Sigmoid colon (tissue), 7 donors: ENCODE results near the gene IFNAR2. TPM values are rescaled to one million over a fixed set of nuclear protein-coding genes. Genes with fewer than 3 reads are reported as not detected.

Experiments used
- DNase-seq: peaks from one replicate; pipeline ENCODE4 v3.0.0-alpha.2; 2019
- H3K27ac ChIP-seq, 4 donors: fragments of 200-600 bp; sonication (generic); one replicate each; pipeline ENCODE4 v1.5.1; 2016 to 2019; ENCODE audit warnings: mild to moderate bottlenecking in 1 of 4
- H3K27me3 ChIP-seq, 3 donors: fragments of 200-600 bp; sonication (generic); one replicate each; pipeline ENCODE4 v1.5.1; 2019; ENCODE audit warnings: mild to moderate bottlenecking in 1 of 3
- H3K36me3 ChIP-seq, 4 donors: fragments of 200-600 bp; sonication (generic); one replicate each; pipeline ENCODE4 v1.5.1; 2016 to 2019
- H3K4me1 ChIP-seq, 4 donors: fragments of 200-600 bp; sonication (generic); one replicate each; pipeline ENCODE4 v1.5.1; 2017 to 2019
- H3K4me3 ChIP-seq, 4 donors: fragments of 200-600 bp; sonication (generic); one replicate each; pipeline ENCODE4 v1.5.1; 2017 to 2019; ENCODE audit warnings: mild to moderate bottlenecking in 2 of 4, moderate library complexity in 1 of 4
- H3K9me3 ChIP-seq, 4 donors: fragments of 200-600 bp in 3 of 4; sonication (generic) in 3 of 4; one replicate each; pipeline versions ENCODE4 v1.5.1 to v1.6.1; 2013 to 2019
- EP300 ChIP-seq, 4 donors: sonication (generic); formaldehyde crosslinking; IDR thresholded peaks; one replicate each; pipeline ENCODE4 v1.6.1; 2017; ENCODE audit warnings: antibody characterized with exemption in 4 of 4
- POLR2A ChIP-seq, 2 donors: fragments of 450-650 bp; IDR thresholded peaks; one replicate each; pipeline ENCODE4 v1.6.1; 2016; ENCODE audit warnings: antibody characterized with exemption in 2 of 2, mild to moderate bottlenecking in 2 of 2, moderate library complexity in 2 of 2
- POLR2AphosphoS5 ChIP-seq, 4 donors: sonication (generic); formaldehyde crosslinking; IDR thresholded peaks; one replicate each; pipeline ENCODE4 v1.6.1; 2017; ENCODE audit warnings: antibody characterized with exemption in 4 of 4
- WGBS, 2 donors: extraction: QIAGEN DNeasy Blood & Tissue Kit; methylation state at CpG; one replicate each; pipeline ENCODE4 v1.1.7; 2013; 5-methylcytosine and 5-hydroxymethylcytosine counted together
- intact Hi-C: fragments of 100-400 bp; cut with DNase I; formaldehyde crosslinking; loops from one replicate; pipeline ENCODE4 v1.15.1; 2023
- polyA plus RNA-seq, 3 donors: library from polyadenylated mRNA; stranded (reverse); fragments of 200-250 nt; gene quantifications; one replicate each; pipeline ENCODE4 v1.2.3, GENCODE V29; 2013
- total RNA-seq, 4 donors: library from RNA; depleted of rRNA; stranded (reverse); fragments of >200 nt; gene quantifications; one replicate each; pipeline ENCODE4 v1.1.0, GENCODE V29; 2016
- TF ChIP-seq, protein P1 (sequence below), 4 experiments: fragments of 450-650 bp in 3 of 4; fragments of 200-600 bp in 1 of 4; IDR thresholded peaks; one replicate each; pipeline ENCODE4 v1.5.1; 2016 to 2019; ENCODE audit warnings: antibody characterized with exemption in 4 of 4, mild to moderate bottlenecking in 3 of 4, moderate library complexity in 2 of 4
- donor health status: healthy with polysubstance abuse.
- donor health status: Bipolar disorder and iron deficiency.
- donor health status: healthy.

Gene IFNAR2
- total and polyA plus RNA-seq, 7 donors, result 6.6 to 19.0 (median 11.1) TPM

DNA sequence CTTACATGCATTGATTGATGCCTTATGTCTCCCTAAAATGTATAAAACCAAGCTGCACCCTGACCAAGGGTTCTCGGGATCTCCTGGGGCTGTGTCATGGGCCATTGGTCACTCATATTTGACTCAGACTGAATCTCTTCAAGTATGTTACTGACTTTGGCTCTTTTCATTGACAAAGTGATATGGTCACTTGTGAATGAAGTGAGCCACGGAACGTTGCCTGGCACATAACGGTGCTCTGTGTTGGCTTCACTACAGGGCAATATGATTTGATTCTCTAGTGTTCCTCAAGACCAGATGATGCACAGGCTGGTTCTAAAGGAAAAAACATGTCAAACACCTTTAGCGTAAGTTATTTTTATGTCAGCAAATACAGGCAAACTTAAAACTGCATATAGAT, 25.0 kb downstream of the IFNAR2 start:
- Histone ChIP-seq H3K27ac (no peak overlapping the region), H3K36me3 (peaks cover 0 to 86% (median 29%) of the 10 kb centered on the region in 4 donors), H3K9me3 (no peaks in the 10 kb centered on the region), H3K4me3 (no peak overlapping the region), H3K4me1 (no peaks in the 10 kb centered on the region), H3K27me3 (no peaks in the 10 kb centered on the region)
- TF ChIP-seq, protein P1, sequence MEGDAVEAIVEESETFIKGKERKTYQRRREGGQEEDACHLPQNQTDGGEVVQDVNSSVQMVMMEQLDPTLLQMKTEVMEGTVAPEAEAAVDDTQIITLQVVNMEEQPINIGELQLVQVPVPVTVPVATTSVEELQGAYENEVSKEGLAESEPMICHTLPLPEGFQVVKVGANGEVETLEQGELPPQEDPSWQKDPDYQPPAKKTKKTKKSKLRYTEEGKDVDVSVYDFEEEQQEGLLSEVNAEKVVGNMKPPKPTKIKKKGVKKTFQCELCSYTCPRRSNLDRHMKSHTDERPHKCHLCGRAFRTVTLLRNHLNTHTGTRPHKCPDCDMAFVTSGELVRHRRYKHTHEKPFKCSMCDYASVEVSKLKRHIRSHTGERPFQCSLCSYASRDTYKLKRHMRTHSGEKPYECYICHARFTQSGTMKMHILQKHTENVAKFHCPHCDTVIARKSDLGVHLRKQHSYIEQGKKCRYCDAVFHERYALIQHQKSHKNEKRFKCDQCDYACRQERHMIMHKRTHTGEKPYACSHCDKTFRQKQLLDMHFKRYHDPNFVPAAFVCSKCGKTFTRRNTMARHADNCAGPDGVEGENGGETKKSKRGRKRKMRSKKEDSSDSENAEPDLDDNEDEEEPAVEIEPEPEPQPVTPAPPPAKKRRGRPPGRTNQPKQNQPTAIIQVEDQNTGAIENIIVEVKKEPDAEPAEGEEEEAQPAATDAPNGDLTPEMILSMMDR (IDR thresholded peaks at IDR 0.05), result no peak
- no peak for TF ChIP-seq EP300 (IDR thresholded peaks at IDR 0.05)
- no peak for TF ChIP-seq POLR2AphosphoS5 (IDR thresholded peaks at IDR 0.05)
- no peak for TF ChIP-seq POLR2A (IDR thresholded peaks at IDR 0.05)
- intact Hi-C loops, result no loop called here
- DNase-seq, result no peak
- 96 to 98% methylated on average over 5 of the region's 5 CpGs for WGBS, 2 donors

DNA sequence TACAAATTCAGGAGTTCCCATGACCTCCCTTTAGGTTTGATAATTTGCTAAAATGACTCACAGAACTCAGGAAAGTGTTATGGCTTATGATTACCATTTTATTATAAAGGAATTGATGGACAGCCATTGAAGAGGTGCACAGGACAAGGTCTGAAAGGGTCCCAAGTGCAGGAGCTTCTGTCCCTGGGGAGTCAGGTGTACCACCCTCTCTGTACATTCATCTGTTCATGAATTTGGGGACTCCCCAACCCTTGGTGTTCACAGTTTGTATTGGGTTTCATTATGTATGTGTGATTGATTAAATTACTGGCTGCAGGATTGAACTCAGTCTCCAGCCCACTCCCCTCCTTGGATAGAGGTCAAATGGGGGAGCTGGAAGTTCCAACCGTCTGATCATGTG, 25.7 kb downstream of the IFNAR2 start:
- peaks cover 0 to 80% (median 28%) of the 10 kb centered on the region in 4 donors for H3K36me3 ChIP-seq
- DNase-seq, result no peak
- WGBS, 2 donors, result 66 to 70% methylated on average over 1 of the region's 1 CpG
- H3K4me1 ChIP-seq, result no peaks in the 10 kb centered on the region
- intact Hi-C loops, result no loop called here
- H3K27me3 ChIP-seq, result no peaks in the 10 kb centered on the region
- TF ChIP-seq EP300 (IDR thresholded peaks at IDR 0.05) (no peak), POLR2A (IDR thresholded peaks at IDR 0.05) (no peak)
- TF ChIP-seq, protein P1 (IDR thresholded peaks at IDR 0.05), result no peak
- no peak overlapping the region for H3K4me3 ChIP-seq
- no peaks in the 10 kb centered on the region for H3K9me3 ChIP-seq
- H3K27ac ChIP-seq, result no peak overlapping the region

DNA sequence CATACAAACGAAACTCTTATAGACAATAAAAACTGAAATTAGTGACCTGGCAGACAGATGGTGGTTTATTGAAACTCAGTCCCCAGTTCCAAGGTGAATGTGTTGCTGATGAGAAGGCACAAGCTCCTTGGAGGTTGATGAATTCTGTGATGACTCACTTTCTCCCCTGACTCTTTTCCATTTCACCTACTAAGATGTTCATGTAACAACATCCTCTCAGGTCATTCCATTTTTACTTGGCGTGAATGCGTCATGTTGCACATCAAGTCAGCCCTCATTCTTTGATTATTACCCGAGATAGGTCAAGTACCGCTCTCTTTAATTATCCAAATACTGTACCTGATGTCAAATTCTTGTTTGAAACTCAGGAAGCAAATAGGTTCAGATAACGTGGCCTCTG, 26.3 kb downstream of the IFNAR2 start:
- peaks cover 0 to 74% (median 25%) of the 10 kb centered on the region in 4 donors for H3K36me3 ChIP-seq
- no peak overlapping the region for H3K27ac ChIP-seq
- 80 to 84% methylated on average over 6 of the region's 6 CpGs for WGBS, 2 donors
- intact Hi-C loops, result no loop called here
- DNase-seq, result no peak
- no peak overlapping the region for H3K4me3 ChIP-seq
- no peaks in the 10 kb centered on the region for H3K27me3 ChIP-seq
- no peaks in the 10 kb centered on the region for H3K4me1 ChIP-seq
- TF ChIP-seq POLR2AphosphoS5 (IDR thresholded peaks at IDR 0.05) (no peak), EP300 (IDR thresholded peaks at IDR 0.05) (no peak), POLR2A (IDR thresholded peaks at IDR 0.05) (no peak)
- TF ChIP-seq, protein P1 (IDR thresholded peaks at IDR 0.05), result no peak
- no peaks in the 10 kb centered on the region for H3K9me3 ChIP-seq

DNA sequence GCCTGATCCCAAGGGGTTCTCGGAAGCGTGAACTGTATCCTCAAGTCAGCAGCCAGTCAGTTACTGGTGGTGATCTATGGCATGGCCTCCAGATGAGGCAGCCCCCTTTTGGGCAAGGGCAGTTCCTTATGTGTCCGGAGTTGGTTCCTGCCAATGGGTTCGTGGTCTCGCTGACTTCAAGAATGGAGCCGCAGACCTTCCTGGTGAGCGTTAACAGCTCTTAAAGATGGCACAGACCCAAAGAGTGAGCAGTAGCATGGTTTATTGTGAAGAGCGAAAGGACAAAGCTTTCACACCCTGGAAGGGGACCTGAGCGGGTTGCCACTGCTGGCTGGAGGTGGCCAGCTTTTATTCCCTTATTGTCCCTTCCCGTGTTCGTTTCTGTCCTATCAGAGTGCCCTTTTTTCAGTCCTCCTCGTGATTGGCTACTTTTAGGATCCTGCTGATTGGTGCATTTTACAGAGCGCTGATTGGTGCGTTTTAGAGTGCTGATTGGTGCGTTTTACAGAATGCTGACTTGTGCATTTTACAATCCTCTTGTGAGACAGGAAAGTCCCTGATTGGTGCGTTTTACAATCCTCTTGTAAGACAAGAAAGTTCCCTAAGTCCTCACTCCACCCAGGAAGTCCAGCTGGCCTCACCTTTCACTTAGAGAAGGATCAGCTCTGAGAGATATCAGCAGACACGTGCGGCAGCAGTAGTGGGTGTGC, 27.5 kb downstream of the IFNAR2 start:
- H3K36me3 ChIP-seq, result peaks cover 0 to 61% (median 22%) of the 10 kb centered on the region in 4 donors
- no peak overlapping the region for H3K4me3 ChIP-seq
- no peak overlapping the region for H3K27ac ChIP-seq
- no peaks in the 10 kb centered on the region for H3K9me3 ChIP-seq
- intact Hi-C loops, result no loop called here
- no peak for TF ChIP-seq EP300 (IDR thresholded peaks at IDR 0.05)
- TF ChIP-seq, protein P1 (IDR thresholded peaks at IDR 0.05), result no peak
- TF ChIP-seq POLR2AphosphoS5 (IDR thresholded peaks at IDR 0.05), result no peak
- no peak for TF ChIP-seq POLR2A (IDR thresholded peaks at IDR 0.05)
- H3K4me1 ChIP-seq, result no peaks in the 10 kb centered on the region
- DNase-seq, result no peak
- H3K27me3 ChIP-seq, result no peaks in the 10 kb centered on the region
- 94 to 96% methylated on average over 18 of the region's 18 CpGs for WGBS, 2 donors

DNA sequence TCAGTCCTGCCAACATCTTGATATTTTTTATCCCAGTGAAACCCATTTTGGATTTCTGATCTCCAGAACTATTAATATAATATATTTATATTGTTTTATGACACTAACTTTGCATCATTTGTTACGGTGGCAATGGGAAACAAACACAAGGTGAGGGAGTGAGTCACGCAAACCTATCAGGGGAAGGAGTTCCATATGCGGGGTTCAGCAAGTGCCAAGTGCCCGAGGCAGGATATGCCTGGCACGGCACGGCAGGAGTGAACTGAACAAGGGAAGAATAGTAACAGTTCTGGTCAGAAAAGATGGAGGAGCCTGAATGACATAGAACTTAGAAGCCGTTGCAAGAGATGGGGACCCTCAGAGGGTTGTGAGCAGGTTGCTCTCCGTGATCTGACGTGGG, 28.7 kb downstream of the IFNAR2 start:
- intact Hi-C loops, result no loop called here
- Histone ChIP-seq H3K4me3 (no peak overlapping the region), H3K27me3 (no peaks in the 10 kb centered on the region), H3K4me1 (no peaks in the 10 kb centered on the region), H3K36me3 (peaks cover 0 to 59% (median 23%) of the 10 kb centered on the region in 4 donors), H3K27ac (no peak overlapping the region), H3K9me3 (no peaks in the 10 kb centered on the region)
- 97% methylated on average over 9 of the region's 9 CpGs for WGBS, 2 donors
- no peak for DNase-seq
- TF ChIP-seq POLR2A (IDR thresholded peaks at IDR 0.05) (no peak), EP300 (IDR thresholded peaks at IDR 0.05) (no peak), POLR2AphosphoS5 (IDR thresholded peaks at IDR 0.05) (no peak)
- TF ChIP-seq, protein P1 (IDR thresholded peaks at IDR 0.05), result no peak
